NT2/D1 (cell line): ENCODE measurements around the gene MLH3.

Experiments used
- SUZ12 ChIP-seq: IDR thresholded peaks from 2 replicates; pipeline ENCODE4 v1.6.1; 2011; ENCODE audit not compliant: insufficient read length, insufficient read depth; ENCODE audit errors: extremely low read depth
- ZNF274 ChIP-seq: IDR thresholded peaks from 2 replicates; pipeline ENCODE4 v1.6.1; 2011; ENCODE audit warnings: mild to moderate bottlenecking, low read depth, low read length

DNA sequence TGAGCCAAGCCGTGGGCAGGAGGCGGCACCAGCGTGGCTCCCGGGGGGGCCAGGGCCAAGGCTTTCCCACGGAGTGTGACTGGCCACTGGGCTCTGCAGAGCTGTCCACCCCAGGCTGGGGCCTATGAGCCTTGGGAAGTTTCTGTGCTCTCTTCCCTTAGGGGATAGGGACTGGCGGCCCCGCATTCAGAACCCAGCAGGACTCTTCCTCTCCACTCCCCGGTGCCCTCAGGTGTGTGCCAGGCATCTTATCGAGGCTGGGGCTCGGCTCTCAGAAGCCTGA is 66.3 kb downstream of the MLH3 start:
- TF ChIP-seq ZNF274 (no peak), SUZ12 (no peak)
